NCI-H226 (cell line): ENCODE measurements around the gene PCSK2.

Source experiments
- DNase-seq: peaks from one replicate; pipeline ENCODE4 v3.0.0-alpha.2; 2015

The PCSK2 gene

GRCh38 chr20:17262786-17263185, 35.9 kb downstream of the PCSK2 start:
- DNase-seq, result no peak

- no peak for DNase-seq
These were observed 46.9 kb downstream of the PCSK2 start for GRCh38 chr20:17273717-17274116.

DNA sequence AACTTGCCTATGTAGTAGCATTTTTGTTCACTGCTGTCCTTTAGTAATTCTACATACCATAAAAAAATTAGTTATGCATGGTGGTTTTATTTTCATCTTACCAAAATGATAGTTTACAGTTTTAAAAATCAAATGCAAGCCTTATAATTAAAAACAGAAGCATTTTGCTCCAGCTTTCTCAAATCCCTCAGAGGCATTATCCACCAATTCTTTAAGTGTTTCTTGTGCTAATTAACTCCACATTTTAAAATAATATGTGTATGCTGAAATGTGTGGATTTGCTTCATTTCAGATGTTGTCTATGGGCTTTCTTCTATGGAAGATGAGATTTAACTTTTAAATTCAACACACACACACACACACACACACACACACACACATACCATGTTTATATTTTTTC, 49.3 kb downstream of the PCSK2 start:
- DNase-seq, result no peak

DNA sequence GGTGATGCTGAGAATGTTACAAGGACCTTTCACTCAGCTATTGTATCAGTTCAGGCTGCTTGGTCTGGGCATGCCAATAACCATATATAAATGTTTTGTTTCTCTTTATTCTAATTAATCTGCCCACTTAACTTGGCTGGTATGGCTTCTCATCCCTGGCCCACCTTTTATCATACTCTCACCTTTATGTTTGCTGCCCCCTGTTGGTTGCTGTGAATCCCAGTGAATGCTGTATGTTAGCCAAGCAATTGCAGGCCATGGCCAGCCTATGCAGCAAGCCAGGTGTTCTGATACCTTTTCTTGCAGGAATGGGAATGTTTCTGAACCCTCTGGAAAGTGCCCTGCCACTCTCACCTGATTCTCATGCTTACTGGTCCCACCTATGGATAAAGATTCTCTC, 54.6 kb downstream of the PCSK2 start:
- no peak for DNase-seq

DNA sequence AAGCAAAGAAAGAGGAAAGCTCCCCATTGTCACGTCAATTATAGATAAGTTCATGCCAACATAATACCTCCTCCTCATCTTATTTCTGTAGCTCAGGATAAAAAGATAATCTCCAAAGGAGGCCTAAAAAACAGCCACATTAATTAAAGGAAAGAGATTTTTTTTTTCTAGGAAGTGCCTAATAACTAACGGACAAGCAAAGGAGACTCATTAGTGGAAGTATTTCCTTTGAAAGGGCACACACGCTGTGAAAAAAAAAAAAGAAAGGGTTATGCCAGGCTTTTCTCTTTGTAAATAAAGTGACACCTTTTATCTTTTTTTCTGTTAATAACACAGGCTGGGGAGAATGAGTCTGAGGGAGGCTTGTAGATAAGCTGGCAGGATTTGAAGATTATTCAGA, 55.7 kb downstream of the PCSK2 start:
- DNase-seq, result no peak

DNA sequence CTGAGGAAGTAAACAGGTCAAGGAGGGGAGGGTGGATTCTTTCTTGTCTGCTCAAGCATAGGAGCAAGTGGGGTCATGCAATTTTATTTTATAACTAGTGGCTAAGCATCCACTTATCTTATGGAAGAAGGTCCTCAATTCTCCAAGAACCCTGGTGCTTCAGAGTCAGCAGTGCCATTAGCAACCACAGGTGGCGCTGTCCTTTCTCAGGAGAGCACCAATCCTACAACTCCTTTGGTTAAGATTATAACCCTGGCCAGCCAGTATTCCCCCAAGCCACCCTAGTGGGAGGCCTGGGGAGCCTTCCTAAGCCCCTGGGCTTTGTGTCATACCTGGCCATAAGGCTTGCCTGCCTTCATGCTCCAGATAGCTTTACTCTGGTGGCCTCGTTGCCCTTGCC, 60.7 kb downstream of the PCSK2 start:
- DNase-seq, result no peak

- DNase-seq, result no peak
These were observed 61.2 kb downstream of the PCSK2 start for GRCh38 chr20:17287998-17288397.

GRCh38 chr20:17295151-17295726, 68.4 kb downstream of the PCSK2 start:
- DNase-seq, result no peak

GRCh38 chr20:17295991-17296390, 69.2 kb downstream of the PCSK2 start:
- no peak for DNase-seq

DNA sequence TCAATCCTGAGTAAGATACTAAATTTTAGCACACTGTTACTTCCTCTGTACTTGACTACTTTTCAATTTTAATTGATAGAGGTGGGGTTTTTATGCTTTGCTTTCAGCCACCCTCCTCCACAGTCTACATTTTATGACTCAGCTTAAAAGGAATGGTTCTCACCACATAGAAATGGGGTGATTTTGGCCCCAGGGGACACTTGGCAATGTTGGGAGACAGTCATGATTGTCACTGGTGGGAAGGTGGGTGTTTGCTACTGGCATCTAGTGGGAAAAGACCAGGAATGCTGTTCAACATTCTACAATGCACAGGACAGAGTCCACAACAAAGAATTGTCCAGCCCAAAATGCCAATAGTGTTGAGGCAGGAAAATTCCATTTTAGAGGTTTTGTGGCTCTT, 71.3 kb downstream of the PCSK2 start:
- DNase-seq, result no peak

DNA sequence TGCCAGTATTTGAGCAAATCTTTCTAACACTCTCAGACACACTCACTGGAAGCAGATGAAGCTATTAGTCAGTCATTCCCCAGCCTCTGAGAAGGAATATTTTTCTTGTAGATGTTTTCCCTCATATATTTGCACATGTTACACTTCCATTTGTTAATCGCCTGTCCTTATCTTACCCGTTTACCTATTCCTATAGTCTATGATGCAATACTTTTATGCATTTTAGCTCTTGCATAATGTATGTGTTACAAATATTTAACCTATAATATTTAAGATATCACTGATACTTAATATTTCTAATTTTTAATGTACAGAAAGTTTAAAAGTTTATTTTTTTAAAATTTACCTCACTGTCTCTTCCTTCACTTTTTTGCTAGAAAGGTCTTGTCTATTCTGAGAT, 71.9 kb downstream of the PCSK2 start:
- DNase-seq, result no peak

GRCh38 chr20:17300113-17300512, 73.3 kb downstream of the PCSK2 start:
- no peak for DNase-seq

- DNase-seq, result no peak
These were observed 77.9 kb downstream of the PCSK2 start for GRCh38 chr20:17304774-17305173.

DNA sequence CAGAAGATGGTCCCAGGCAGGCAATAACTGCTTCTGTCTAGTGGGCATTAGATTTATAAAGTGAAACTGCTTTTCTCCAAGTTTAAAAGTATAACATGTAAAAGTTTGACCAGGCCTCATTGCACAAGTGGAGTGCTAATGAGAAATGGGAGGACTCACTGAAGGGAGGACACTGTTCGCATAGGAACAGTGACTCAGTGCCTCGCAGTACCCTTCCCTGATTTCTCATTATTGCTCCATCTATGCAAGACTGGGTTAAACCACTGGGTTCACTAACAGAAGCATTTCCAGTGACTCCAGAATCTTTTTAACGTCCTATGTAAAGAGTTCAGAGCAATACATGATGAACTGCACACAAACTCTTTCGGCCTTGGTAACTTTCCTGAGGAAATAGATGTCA, 79.6 kb downstream of the PCSK2 start:
- no peak for DNase-seq

- DNase-seq, result no peak
These were observed 87.4 kb downstream of the PCSK2 start for GRCh38 chr20:17314264-17314663.

GRCh38 chr20:17315407-17316231, 88.8 kb downstream of the PCSK2 start:
- no peak for DNase-seq

DNA sequence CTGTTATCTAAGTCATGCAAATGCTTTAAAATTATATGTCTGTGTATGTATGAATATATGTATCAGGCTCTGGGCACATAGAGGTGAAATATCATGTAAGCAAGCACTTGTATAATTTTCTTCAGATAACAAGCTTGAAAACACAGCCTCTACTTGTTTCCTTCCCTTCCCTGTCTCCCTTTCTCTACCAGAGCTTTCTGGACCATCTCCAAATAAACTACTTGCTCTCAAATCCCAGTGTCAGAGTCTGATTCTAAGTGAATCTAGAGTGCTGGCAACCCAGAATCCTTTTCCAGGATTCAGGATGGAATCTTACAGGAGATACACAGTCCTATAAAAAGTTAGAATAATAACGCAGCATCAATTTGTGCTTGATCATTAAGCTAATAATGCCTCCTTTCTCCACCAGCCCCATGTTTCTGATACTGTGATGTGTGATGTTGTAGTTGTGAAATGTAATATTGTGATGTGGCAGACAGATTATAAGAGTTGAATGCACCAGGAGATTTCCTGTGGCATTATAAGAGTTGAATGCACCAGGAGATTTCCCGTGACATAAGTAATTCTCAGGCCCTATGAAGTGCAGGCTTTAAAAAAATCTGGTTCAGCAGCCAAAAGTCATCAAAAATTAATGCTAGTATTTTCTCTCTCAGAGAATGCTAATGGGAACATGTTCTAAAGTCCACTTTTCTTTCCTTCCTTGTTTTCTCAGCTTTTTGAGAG, 89.6 kb downstream of the PCSK2 start:
- DNase-seq, result no peak

- no peak for DNase-seq
These were observed 90.5 kb downstream of the PCSK2 start for GRCh38 chr20:17317341-17317740.

- no peak for DNase-seq
These were observed 93.6 kb downstream of the PCSK2 start for GRCh38 chr20:17320456-17320855.

DNA sequence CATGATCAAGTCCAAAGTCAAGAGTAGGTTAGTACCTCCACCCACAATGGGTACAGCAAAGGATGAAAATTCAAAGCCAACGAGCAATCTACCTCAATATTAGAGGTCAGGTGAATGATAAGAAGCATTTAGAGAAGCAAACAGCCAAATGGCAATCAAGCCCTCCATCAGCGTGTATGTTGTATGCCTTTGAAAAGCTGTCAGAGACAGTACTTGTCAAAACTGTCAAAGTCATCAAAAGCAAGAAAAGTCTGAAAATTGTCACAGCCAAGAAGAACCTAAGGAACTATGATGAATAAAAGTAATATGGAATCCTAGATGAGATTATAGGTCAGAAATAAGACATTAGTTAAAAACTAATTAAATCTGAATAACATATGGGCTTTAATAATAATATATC, 99.3 kb downstream of the PCSK2 start:
- DNase-seq, result no peak

- no peak for DNase-seq
These were observed 100.6 kb downstream of the PCSK2 start for GRCh38 chr20:17327185-17328148.

GRCh38 chr20:17334932-17335331, 108.1 kb downstream of the PCSK2 start:
- DNase-seq, result no peak

GRCh38 chr20:17339000-17339399, 112.2 kb downstream of the PCSK2 start:
- DNase-seq, result no peak
